ENCODE measurements around the gene CTTN. TPM values are rescaled to one million over a fixed set of nuclear protein-coding genes. Genes with fewer than 3 reads are reported as not detected.

Gene CTTN
- total RNA-seq, 1 experiment from 2014 or later, result 224 TPM

DNA sequence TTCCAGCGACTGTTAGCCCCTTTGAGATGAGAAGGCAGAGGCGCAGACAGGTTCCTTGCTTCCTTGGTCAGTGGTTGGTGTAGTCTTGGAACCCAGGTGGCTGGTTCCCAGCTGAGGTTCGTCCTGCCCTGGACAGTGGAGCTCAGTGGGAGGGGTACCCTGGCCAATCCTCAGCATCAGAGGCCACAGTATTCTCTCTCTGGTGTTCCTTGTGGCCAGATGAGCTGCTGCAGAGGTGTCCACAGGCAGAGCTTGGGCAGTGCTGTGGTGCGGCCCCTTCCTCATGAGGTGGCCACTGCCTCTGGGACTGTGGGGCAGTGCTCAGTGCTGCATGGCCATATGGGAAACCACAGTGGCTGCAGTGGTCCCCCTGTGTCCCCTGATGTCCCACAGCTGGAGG, 61.8 kb downstream of the CTTN start:
- H2BK5ac ChIP-seq (ENCODE audit: insufficient read length, low read length), result no peak overlapping the region
- Mint-ChIP-seq H3K36me3 (ENCODE audit: insufficient read depth in 1 of 3, low read depth in 3 of 3) (no peaks in the 10 kb centered on the region; a peak in 2 of 7 replicates), H3K4me3 (no peak overlapping the region), H3K27ac (peak overlapping the region in 2 of 3 experiments; percentile 10 to 82; a peak in 2 of 7 replicates), H3K9me3 (peaks cover 3 to 4% of the 10 kb centered on the region in 2 experiments; a peak in 2 of 5 replicates), H3K27me3 (ENCODE audit: low read depth) (peaks cover 6% of the 10 kb centered on the region), H3K4me1 (peaks cover 14 to 24% of the 10 kb centered on the region in 2 experiments)
- peaks cover 2% of the 10 kb centered on the region; the same call in 1 of the 2 replicates for H3K4me1 ChIP-seq (ENCODE audit: insufficient read depth, low read length)
- no peaks in the 10 kb centered on the region for H3K79me1 ChIP-seq (ENCODE audit: insufficient read depth, low read depth, low read length, poor library complexity, severe bottlenecking)
- no peaks in the 10 kb centered on the region for H3K23me2 ChIP-seq (ENCODE audit: insufficient read length, low read depth, low read length, poor library complexity, severe bottlenecking)
- peak overlapping the region; percentile 21 for H3K18ac ChIP-seq (ENCODE audit: insufficient read length, low read depth, low read length)
- H4K8ac ChIP-seq (replicated peaks; ENCODE audit: insufficient read length, low read depth, low read length), result no peak overlapping the region
- H4K20me1 ChIP-seq (ENCODE audit: control insufficient read depth, insufficient read depth, insufficient read length), result no peaks in the 10 kb centered on the region
- H2BK15ac ChIP-seq (ENCODE audit: low read depth, low read length), result no peak overlapping the region
- no peak overlapping the region for H2BK12ac ChIP-seq (ENCODE audit: insufficient read length, low read depth, low read length)
- no peak overlapping the region for H2AK5ac ChIP-seq (ENCODE audit: insufficient read length, low read length)
- no peak overlapping the region for H3K4ac ChIP-seq (ENCODE audit: low read depth, low read length)
- H3K23ac ChIP-seq (ENCODE audit: insufficient read length, low read depth, low read length), result no peak overlapping the region
- H2AFZ ChIP-seq (ENCODE audit: low read length), result no peak overlapping the region
- no peak overlapping the region for H3K56ac ChIP-seq (ENCODE audit: insufficient read length, low read depth, low read length)
- no peak overlapping the region for H2BK20ac ChIP-seq (ENCODE audit: low read depth, low read length, poor library complexity, severe bottlenecking)
- H3K79me2 ChIP-seq (ENCODE audit: insufficient read depth, low read length), result no peaks in the 10 kb centered on the region
- no peak overlapping the region for H4K91ac ChIP-seq (ENCODE audit: insufficient read length, low read depth, low read length)
- no peaks in the 10 kb centered on the region for H3K27me3 ChIP-seq (ENCODE audit: insufficient read depth, low read length)
- H2BK120ac ChIP-seq (ENCODE audit: low read depth, low read length, poor library complexity, severe bottlenecking), result no peak overlapping the region
- H3K4me2 ChIP-seq (ENCODE audit: insufficient read depth, insufficient read length, low read length), result no peak overlapping the region
- H3K14ac ChIP-seq (ENCODE audit: insufficient read depth, low read length), result no peak overlapping the region
- no CpG with 5 or more reads among the region's 4 CpGs for WGBS (ENCODE audit: extremely low coverage, insufficient read length, low lambda C conversion rate)
- TF ChIP-seq, protein P1, sequence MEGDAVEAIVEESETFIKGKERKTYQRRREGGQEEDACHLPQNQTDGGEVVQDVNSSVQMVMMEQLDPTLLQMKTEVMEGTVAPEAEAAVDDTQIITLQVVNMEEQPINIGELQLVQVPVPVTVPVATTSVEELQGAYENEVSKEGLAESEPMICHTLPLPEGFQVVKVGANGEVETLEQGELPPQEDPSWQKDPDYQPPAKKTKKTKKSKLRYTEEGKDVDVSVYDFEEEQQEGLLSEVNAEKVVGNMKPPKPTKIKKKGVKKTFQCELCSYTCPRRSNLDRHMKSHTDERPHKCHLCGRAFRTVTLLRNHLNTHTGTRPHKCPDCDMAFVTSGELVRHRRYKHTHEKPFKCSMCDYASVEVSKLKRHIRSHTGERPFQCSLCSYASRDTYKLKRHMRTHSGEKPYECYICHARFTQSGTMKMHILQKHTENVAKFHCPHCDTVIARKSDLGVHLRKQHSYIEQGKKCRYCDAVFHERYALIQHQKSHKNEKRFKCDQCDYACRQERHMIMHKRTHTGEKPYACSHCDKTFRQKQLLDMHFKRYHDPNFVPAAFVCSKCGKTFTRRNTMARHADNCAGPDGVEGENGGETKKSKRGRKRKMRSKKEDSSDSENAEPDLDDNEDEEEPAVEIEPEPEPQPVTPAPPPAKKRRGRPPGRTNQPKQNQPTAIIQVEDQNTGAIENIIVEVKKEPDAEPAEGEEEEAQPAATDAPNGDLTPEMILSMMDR (conservative IDR thresholded peaks at IDR 0.05), result no peak
- no peak overlapping the region for H3T11ph ChIP-seq (ENCODE audit: low read length)
- no peak overlapping the region for H4K5ac ChIP-seq (ENCODE audit: insufficient read length, low read depth, low read length)
- DNase-seq, result no peak
- no peaks in the 10 kb centered on the region for H3K9me3 ChIP-seq (ENCODE audit: control insufficient read depth, low read depth, low read length)
- no peak overlapping the region for H3K27ac ChIP-seq (ENCODE audit: insufficient read length, low read depth, low read length)
- H3K9ac ChIP-seq (ENCODE audit: extremely low read depth, insufficient read length, low read length), result no peak overlapping the region

Measured in H9 (cell line).